Measurements from ENCODE around the gene CHAF1A. TPM values are rescaled to one million over a fixed set of nuclear protein-coding genes. Genes with fewer than 3 reads are reported as not detected.

CHAF1A gene
- total and polyA plus RNA-seq, 2 of the 8 experiments (the other 6 are each of a cell fraction or from before 2014, with no cell fraction given) = 122 to 147 TPM

DNA sequence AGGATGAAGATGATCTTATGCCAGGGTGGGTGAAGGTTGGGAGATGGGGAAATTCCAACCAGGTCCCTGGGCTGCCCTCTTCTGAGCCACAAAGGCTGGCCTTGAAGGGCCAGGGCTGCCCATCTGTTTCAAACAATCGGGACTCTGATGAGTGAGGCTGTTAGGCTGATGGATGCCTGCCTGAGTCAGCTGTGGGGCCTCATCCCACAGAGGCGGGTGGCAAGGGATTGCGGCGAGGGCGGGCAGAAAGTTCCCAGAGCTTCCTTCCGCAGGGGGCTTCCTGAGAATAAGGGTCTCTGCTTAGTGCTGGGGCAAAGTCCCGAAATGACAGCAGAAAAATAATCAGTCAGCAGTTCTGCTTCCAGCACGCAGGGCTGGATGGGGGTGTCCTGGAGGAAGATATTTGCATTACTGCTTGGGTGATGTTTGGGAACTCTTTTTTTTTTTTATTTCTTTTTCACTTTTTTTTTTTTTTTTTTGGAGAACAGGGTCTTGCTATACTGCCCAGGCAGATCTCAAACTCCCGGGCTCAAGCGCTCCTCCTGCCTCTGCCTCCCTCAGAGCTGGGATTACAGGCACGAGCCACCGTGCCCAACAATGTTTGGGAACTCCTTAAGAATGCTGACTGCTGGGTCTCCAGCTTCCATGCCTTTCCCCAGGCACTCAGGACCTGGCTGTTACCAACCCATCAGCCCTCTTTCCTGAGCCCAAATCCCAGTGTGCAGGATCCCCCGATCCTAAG, 16.2 kb upstream of the CHAF1A start:
- Histone ChIP-seq H3K14ac (ENCODE audit: insufficient read length) (no peak overlapping the region), H4K91ac (replicated peaks; ENCODE audit: insufficient read length, low read length) (no peak overlapping the region), H2BK15ac (ENCODE audit: low read length) (no peak overlapping the region), H3K4me3 (ENCODE audit: extremely low read depth in 1 of 4, insufficient read depth in 2 of 4, low read depth in 3 of 4, low read length in 4 of 4) (no peak overlapping the region), H3K79me2 (ENCODE audit: control insufficient read depth in 1 of 2, insufficient read depth in 2 of 2, low read length in 2 of 2) (peaks cover 0 to 63% of the 10 kb centered on the region in 2 experiments; a peak in 2 of 4 replicates), H3K4me2 (ENCODE audit: insufficient read depth in 1 of 2, low read depth in 2 of 2, low read length in 2 of 2) (no peak overlapping the region), H3K23ac (ENCODE audit: insufficient read length) (no peak overlapping the region), H3K23me2 (ENCODE audit: low read depth, low read length) (no peaks in the 10 kb centered on the region), H4K8ac (ENCODE audit: extremely low read depth, insufficient read depth, low read length) (no peak overlapping the region), H3K27me3 (replicated peaks in 1 of 4; ENCODE audit: control insufficient read depth in 3 of 4, extremely low read depth in 1 of 4, insufficient read depth in 3 of 4, low read length in 3 of 4) (no peaks in the 10 kb centered on the region), H3K56ac (replicated peaks; ENCODE audit: insufficient read length, low read depth, low read length) (no peak overlapping the region), H3K9me3 (ENCODE audit: insufficient read depth in 2 of 2, low read depth in 1 of 2, low read length in 1 of 2) (no peaks in the 10 kb centered on the region), H2BK20ac (ENCODE audit: low read length) (no peak overlapping the region), H3K4me1 (replicated peaks in 1 of 4; ENCODE audit: control insufficient read depth in 3 of 4, insufficient read depth in 4 of 4, low read length in 3 of 4) (peaks cover 6 to 22% (median 17%) of the 10 kb centered on the region in 4 experiments), H2AK5ac (ENCODE audit: low read depth, low read length) (no peak overlapping the region), H3K27ac (ENCODE audit: low read depth, low read length) (no peak overlapping the region), H2BK5ac (ENCODE audit: low read depth, low read length) (no peak overlapping the region), H2BK120ac (replicated peaks; ENCODE audit: low read depth, low read length) (no peak overlapping the region), H3K36me3 (ENCODE audit: control insufficient read depth in 2 of 4, insufficient read depth in 4 of 4, low read length in 3 of 4) (no peaks in the 10 kb centered on the region; a peak in 1 of 8 replicates), H3K9ac (replicated peaks in 1 of 4; ENCODE audit: extremely low read depth in 1 of 4, low read depth in 3 of 4, low read length in 3 of 4) (no peak overlapping the region), H2AFZ (ENCODE audit: low read length) (no peak overlapping the region), H3K18ac (ENCODE audit: extremely low read depth, low read length) (no peak overlapping the region), H3K79me1 (ENCODE audit: low read depth, low read length) (peaks cover 39% of the 10 kb centered on the region), H3K4ac (replicated peaks; ENCODE audit: insufficient read length, low read depth, low read length) (no peak overlapping the region), H4K5ac (ENCODE audit: insufficient read length, low read depth, low read length) (no peak overlapping the region), H2BK12ac (ENCODE audit: low read depth, low read length) (no peak overlapping the region), H4K20me1 (replicated peaks in 1 of 2; ENCODE audit: control insufficient read depth in 1 of 2, insufficient read depth in 2 of 2, low read length in 2 of 2) (peaks cover 16 to 43% of the 10 kb centered on the region in 2 experiments)
- FAIRE-seq (no peak), DNase-seq (ENCODE audit: low read depth in 1 of 2, low spot score in 2 of 2) (no peak)
- WGBS, 2 experiments (ENCODE audit: extremely low coverage in 1 of 2, insufficient coverage in 1 of 2, insufficient read length in 1 of 2, insufficient replicate concordance in 2 of 2, low coverage in 1 of 2, low lambda C conversion rate in 2 of 2, missing lambda C conversion rate in 1 of 2) = 88% methylated on average over 13 of the region's 13 CpGs; no CpG with 5 or more reads in 1 of the 2 experiments
- ChIA-PET POLR2A (ENCODE audit: partially characterized antibody) (interaction anchor here (1.6 to 2.7 kb wide), 4 partner anchors 10 to 36 kb away, joined by 4 to 11 read pairs (median 8); no protein-coding TSS in a partner anchor), CTCF (ENCODE audit: partially characterized antibody) (interaction anchor here (0.8 to 7.2 kb wide), 4 partner anchors 11 to 119 kb away, joined by 3 to 72 read pairs (median 4); no protein-coding TSS in a partner anchor)
- TF ChIP-seq NRF1 (IDR thresholded peaks at IDR 0.05; ENCODE audit: low read depth, low read length) (no peak), SIRT6 (IDR thresholded peaks at IDR 0.05; ENCODE audit: low read length) (no peak), SIX5 (IDR thresholded peaks at IDR 0.05; ENCODE audit: low read depth, low read length) (no peak), PHF8 (conservative IDR thresholded peaks at IDR 0.05; ENCODE audit: low read depth, low read length) (no peak), TCF12 (IDR thresholded peaks at IDR 0.05; ENCODE audit: low read depth, low read length) (no peak), ZNF274 (IDR thresholded peaks at IDR 0.05; ENCODE audit: borderline replicate concordance, extremely low read depth, low read length) (no peak), SUZ12 (IDR thresholded peaks at IDR 0.05; ENCODE audit: low read length) (no peak)
- TF ChIP-seq, protein P1, sequence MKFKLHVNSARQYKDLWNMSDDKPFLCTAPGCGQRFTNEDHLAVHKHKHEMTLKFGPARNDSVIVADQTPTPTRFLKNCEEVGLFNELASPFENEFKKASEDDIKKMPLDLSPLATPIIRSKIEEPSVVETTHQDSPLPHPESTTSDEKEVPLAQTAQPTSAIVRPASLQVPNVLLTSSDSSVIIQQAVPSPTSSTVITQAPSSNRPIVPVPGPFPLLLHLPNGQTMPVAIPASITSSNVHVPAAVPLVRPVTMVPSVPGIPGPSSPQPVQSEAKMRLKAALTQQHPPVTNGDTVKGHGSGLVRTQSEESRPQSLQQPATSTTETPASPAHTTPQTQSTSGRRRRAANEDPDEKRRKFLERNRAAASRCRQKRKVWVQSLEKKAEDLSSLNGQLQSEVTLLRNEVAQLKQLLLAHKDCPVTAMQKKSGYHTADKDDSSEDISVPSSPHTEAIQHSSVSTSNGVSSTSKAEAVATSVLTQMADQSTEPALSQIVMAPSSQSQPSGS (IDR thresholded peaks at IDR 0.05; ENCODE audit: low read length) = no peak
- TF ChIP-seq, protein P2, sequence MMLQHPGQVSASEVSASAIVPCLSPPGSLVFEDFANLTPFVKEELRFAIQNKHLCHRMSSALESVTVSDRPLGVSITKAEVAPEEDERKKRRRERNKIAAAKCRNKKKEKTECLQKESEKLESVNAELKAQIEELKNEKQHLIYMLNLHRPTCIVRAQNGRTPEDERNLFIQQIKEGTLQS (IDR thresholded peaks at IDR 0.05; ENCODE audit: insufficient read depth, low read depth, low read length) = no peak
